ACHN (cell line): Measurements from ENCODE around the gene AGAP1.

Experiments used
- DNase-seq: peaks from one replicate; pipeline ENCODE4 v3.0.0-alpha.2; 2015
- in situ Hi-C: cut with HindIII; loops from 2 replicates; pipeline ENCODE4 v1.10.0; 2017; ENCODE audit warnings: low sequenced_read_pairs, low pct_ligation_motif_present, low pct_unique_long_range_greater_than_20kb

AGAP1 gene

GRCh38 chr2:235520787-235521186 is 26.9 kb downstream of the AGAP1 start:
- in situ Hi-C loops: no loop called here
- no peak for DNase-seq

- no peak for DNase-seq
- in situ Hi-C loops: no loop called here
Measured at GRCh38 chr2:235521844-235522243, 28.0 kb downstream of the AGAP1 start.

- DNase-seq: no peak
- in situ Hi-C loops: no loop called here
Measured at GRCh38 chr2:235523021-235523420, 29.2 kb downstream of the AGAP1 start.

GRCh38 chr2:235523486-235524150 is 29.8 kb downstream of the AGAP1 start:
- in situ Hi-C loops: no loop called here
- DNase-seq: no peak

- DNase-seq: no peak
- in situ Hi-C loops: no loop called here
Measured at GRCh38 chr2:235526166-235526565, 32.3 kb downstream of the AGAP1 start.

GRCh38 chr2:235527806-235528469 is 34.1 kb downstream of the AGAP1 start:
- DNase-seq: peak; percentile 70
- in situ Hi-C loops: no loop called here

GRCh38 chr2:235529621-235530020 is 35.8 kb downstream of the AGAP1 start:
- no peak for DNase-seq
- in situ Hi-C loops: no loop called here

- DNase-seq: no peak
- in situ Hi-C loops: no loop called here
Measured at GRCh38 chr2:235530735-235531134, 36.9 kb downstream of the AGAP1 start.

GRCh38 chr2:235532307-235532706 is 38.5 kb downstream of the AGAP1 start:
- DNase-seq: no peak
- in situ Hi-C loops: no loop called here

GRCh38 chr2:235533198-235533597 is 39.4 kb downstream of the AGAP1 start:
- in situ Hi-C loops: no loop called here
- DNase-seq: no peak

- in situ Hi-C loops: no loop called here
- DNase-seq: no peak
Measured at GRCh38 chr2:235533616-235534385, 40.0 kb downstream of the AGAP1 start.

- in situ Hi-C loops: no loop called here
- no peak for DNase-seq
Measured at GRCh38 chr2:235534678-235535422, 41.0 kb downstream of the AGAP1 start.

GRCh38 chr2:235535423-235536130 is 41.7 kb downstream of the AGAP1 start:
- in situ Hi-C loops: no loop called here

GRCh38 chr2:235536711-235537110 is 42.9 kb downstream of the AGAP1 start:
- DNase-seq: no peak
- in situ Hi-C loops: no loop called here

More at GRCh38 chr2:235535423-235536130, 41.7 kb downstream of the AGAP1 start:
- DNase-seq: no peak

- in situ Hi-C loops: no loop called here
- no peak for DNase-seq
Measured at GRCh38 chr2:235537186-235537585, 43.3 kb downstream of the AGAP1 start.

- DNase-seq: no peak
- in situ Hi-C loops: no loop called here
Measured at GRCh38 chr2:235537587-235537986, 43.7 kb downstream of the AGAP1 start.

GRCh38 chr2:235538144-235538639 is 44.3 kb downstream of the AGAP1 start:
- in situ Hi-C loops: no loop called here
- DNase-seq: no peak

- in situ Hi-C loops: no loop called here
- no peak for DNase-seq
Measured at GRCh38 chr2:235538981-235539380, 45.1 kb downstream of the AGAP1 start.
